HuH-7 (cell line): Measurements from ENCODE around the gene ZC3H12D.
"Not testable (repeated sequence)": the region's sequence is repeated elsewhere in the genome, so short reads cannot be mapped to it uniquely, and the experiment has no call there.

Source experiments
- DNase-seq: peaks from one replicate; pipeline ENCODE4 v3.0.0; 2011; ENCODE audit warnings: low spot score

ZC3H12D gene

GRCh38 chr6:149484733-149485700, at the start of gene ZC3H12D:
TSS of gene ZC3H12D (minus strand) at chr6:149485014. CDS start at chr6:149474543, 10,471 bp downstream.
- DNase-seq = peak; percentile 87

- DNase-seq = no peak
These were observed 44.8 kb upstream of the ZC3H12D start for GRCh38 chr6:149529650-149530049.

- no peak for DNase-seq
These were observed 30.7 kb upstream of the ZC3H12D start for GRCh38 chr6:149515494-149515893.

- DNase-seq = no peak
These were observed 29.1 kb upstream of the ZC3H12D start for GRCh38 chr6:149513915-149514314.

GRCh38 chr6:149510793-149511512, 26.1 kb upstream of the ZC3H12D start:
- DNase-seq = no peak

GRCh38 chr6:149508485-149508884, 23.7 kb upstream of the ZC3H12D start:
- DNase-seq = no peak

GRCh38 chr6:149503872-149504271, 19.1 kb upstream of the ZC3H12D start:
- DNase-seq = no peak

GRCh38 chr6:149503276-149503675, 18.5 kb upstream of the ZC3H12D start:
- DNase-seq = no peak

GRCh38 chr6:149501768-149502167, 17.0 kb upstream of the ZC3H12D start:
- DNase-seq = no peak

GRCh38 chr6:149501201-149501600, 16.4 kb upstream of the ZC3H12D start:
- no peak for DNase-seq

GRCh38 chr6:149500096-149500495, 15.3 kb upstream of the ZC3H12D start:
- no peak for DNase-seq

- no peak for DNase-seq
These were observed 14.3 kb upstream of the ZC3H12D start for GRCh38 chr6:149499066-149499465.

GRCh38 chr6:149497365-149497764, 12.6 kb upstream of the ZC3H12D start:
- no peak for DNase-seq

GRCh38 chr6:149496597-149496996, 11.8 kb upstream of the ZC3H12D start:
- not testable (repeated sequence) for DNase-seq

GRCh38 chr6:149495349-149496016, 10.7 kb upstream of the ZC3H12D start:
- DNase-seq = not testable (repeated sequence)

- not testable (repeated sequence) for DNase-seq
These were observed 10.0 kb upstream of the ZC3H12D start for GRCh38 chr6:149494810-149495209.

GRCh38 chr6:149493761-149494320, 9.0 kb upstream of the ZC3H12D start:
- DNase-seq = no peak

GRCh38 chr6:149492798-149493343, 8.1 kb upstream of the ZC3H12D start:
- DNase-seq = no peak

GRCh38 chr6:149489967-149490366, 5.2 kb upstream of the ZC3H12D start:
- DNase-seq = no peak

GRCh38 chr6:149488815-149489214, 4.0 kb upstream of the ZC3H12D start:
- DNase-seq = no peak

GRCh38 chr6:149487316-149487715, 2.5 kb upstream of the ZC3H12D start:
- no peak for DNase-seq
